Measurements from ENCODE around the gene CIBAR2. TPM values are rescaled to one million over a fixed set of nuclear protein-coding genes. Genes with fewer than 3 reads are reported as not detected.

The CIBAR2 gene
- total RNA-seq, 4 donors from 2014 or later: not detected

DNA sequence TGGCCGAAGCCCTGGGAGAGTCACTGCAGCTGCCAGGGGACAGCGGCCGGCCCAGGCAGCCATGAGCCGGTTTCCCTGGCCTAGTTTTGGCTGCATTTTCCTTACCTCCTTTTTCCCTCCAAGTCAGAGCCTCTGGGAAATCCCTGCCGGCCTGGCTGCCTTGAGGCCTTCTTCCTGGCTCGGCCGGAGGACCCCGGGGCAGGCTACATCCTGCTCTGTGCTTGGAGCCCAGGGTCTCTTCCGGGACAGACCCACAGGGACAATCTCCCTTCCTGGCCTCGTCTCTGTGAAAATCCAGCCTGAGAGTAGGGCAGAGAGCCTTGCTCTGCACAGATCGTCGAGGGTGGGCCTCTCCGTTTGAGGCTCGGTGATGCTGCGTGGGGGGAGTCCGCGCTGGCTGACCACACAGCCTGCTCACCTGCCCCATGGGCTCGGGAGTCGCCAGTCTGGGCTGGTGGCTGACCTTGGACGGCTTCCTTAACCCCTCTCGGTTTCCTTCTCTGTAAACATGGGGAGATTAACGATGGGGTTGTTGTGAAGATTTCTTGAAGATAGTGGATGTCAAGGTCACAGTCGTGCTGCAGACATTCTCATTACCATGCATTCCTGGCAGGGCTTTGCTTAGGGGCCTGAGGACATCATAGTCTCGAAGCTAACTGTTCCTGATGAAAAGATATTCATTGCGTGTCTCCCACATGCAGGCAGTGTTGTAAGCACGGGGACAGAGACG lies 34.8 kb upstream of the CIBAR2 start:
- no peaks in the 10 kb centered on the region for H3K9me3 ChIP-seq
- DNase-seq: no peak
- H3K27ac ChIP-seq: peak overlapping the region in 2 of 4 donors; percentile 55 to 57
- TF ChIP-seq, protein P1, sequence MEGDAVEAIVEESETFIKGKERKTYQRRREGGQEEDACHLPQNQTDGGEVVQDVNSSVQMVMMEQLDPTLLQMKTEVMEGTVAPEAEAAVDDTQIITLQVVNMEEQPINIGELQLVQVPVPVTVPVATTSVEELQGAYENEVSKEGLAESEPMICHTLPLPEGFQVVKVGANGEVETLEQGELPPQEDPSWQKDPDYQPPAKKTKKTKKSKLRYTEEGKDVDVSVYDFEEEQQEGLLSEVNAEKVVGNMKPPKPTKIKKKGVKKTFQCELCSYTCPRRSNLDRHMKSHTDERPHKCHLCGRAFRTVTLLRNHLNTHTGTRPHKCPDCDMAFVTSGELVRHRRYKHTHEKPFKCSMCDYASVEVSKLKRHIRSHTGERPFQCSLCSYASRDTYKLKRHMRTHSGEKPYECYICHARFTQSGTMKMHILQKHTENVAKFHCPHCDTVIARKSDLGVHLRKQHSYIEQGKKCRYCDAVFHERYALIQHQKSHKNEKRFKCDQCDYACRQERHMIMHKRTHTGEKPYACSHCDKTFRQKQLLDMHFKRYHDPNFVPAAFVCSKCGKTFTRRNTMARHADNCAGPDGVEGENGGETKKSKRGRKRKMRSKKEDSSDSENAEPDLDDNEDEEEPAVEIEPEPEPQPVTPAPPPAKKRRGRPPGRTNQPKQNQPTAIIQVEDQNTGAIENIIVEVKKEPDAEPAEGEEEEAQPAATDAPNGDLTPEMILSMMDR (IDR thresholded peaks at IDR 0.05): no peak
- no peak for TF ChIP-seq POLR2A (IDR thresholded peaks at IDR 0.05)
- H3K36me3 ChIP-seq: no peaks in the 10 kb centered on the region
- H3K27me3 ChIP-seq: no peaks in the 10 kb centered on the region
- peaks cover 0 to 10% (median 0%) of the 10 kb centered on the region in 4 donors for H3K4me1 ChIP-seq
- no peak overlapping the region for H3K4me3 ChIP-seq

DNA sequence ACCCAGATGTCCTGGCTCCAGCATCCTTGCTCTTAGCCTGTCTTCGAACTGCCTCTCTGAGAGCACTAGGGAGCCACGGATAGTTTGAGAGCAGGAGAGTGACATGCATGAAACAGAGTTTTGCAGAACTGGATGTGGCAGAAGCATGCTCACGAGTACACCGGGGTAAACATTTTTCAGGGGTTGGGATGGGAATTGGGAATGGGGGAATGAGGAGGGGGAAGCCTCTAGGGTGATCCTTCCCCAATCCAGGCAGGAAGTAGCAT lies 34.2 kb upstream of the CIBAR2 start:
- DNase-seq: no peak

DNA sequence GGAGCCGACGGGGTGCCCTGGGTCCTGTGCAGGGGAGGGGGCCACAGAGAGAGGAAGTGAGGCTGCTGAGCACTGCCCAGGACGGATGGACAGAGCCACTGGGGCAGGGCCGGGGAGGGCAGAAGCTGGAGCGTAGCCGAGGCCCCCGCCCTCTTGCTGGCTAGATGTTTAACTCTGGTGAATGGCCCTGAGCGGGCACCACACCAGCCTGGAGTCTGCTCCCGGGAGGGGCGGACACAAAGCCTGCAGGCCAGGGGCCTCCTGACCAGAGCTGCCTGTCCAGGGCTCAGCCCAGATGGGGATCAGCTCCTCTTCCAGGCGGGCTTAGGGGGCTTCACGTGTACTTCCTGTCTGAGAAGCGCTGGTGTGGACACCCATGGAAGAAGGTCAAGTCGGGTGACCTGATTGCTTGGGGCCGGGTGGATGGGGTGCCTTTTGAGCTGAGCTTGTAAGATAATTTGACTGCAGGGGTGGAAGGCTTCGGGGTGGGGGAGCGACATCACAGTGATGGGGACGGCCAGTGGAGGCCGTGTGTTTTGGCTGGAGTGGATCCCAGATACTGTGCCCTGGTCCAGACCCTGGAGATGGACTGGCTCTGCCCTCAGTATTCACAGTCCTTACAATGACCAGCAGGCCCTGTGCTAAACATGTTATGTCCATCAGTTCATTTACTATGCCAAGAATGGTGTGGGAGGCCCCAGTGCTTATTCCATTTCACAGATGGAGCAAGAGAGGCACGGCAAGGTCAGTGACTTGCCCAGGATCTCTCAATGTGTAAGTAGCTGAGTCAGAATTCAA lies 33.7 kb upstream of the CIBAR2 start:
- no peaks in the 10 kb centered on the region for H3K9me3 ChIP-seq
- no peak for DNase-seq
- TF ChIP-seq, protein P1 (IDR thresholded peaks at IDR 0.05): no peak
- no peak for TF ChIP-seq POLR2A (IDR thresholded peaks at IDR 0.05)
- H3K27me3 ChIP-seq: no peaks in the 10 kb centered on the region
- no peak overlapping the region for H3K4me3 ChIP-seq
- H3K27ac ChIP-seq: no peak overlapping the region
- no peaks in the 10 kb centered on the region for H3K4me1 ChIP-seq
- H3K36me3 ChIP-seq: no peaks in the 10 kb centered on the region

More for the DNA sequence above, 34.2 kb upstream of the CIBAR2 start:
- Histone ChIP-seq H3K4me1 (peaks cover 0 to 4% (median 0%) of the 10 kb centered on the region in 4 donors), H3K9me3 (no peaks in the 10 kb centered on the region), H3K27me3 (no peaks in the 10 kb centered on the region), H3K27ac (peak overlapping the region in 1 of 4 donors; percentile 57), H3K4me3 (no peak overlapping the region), H3K36me3 (no peaks in the 10 kb centered on the region)
- no peak for TF ChIP-seq POLR2A (IDR thresholded peaks at IDR 0.05)
- TF ChIP-seq, protein P1 (IDR thresholded peaks at IDR 0.05): no peak

DNA sequence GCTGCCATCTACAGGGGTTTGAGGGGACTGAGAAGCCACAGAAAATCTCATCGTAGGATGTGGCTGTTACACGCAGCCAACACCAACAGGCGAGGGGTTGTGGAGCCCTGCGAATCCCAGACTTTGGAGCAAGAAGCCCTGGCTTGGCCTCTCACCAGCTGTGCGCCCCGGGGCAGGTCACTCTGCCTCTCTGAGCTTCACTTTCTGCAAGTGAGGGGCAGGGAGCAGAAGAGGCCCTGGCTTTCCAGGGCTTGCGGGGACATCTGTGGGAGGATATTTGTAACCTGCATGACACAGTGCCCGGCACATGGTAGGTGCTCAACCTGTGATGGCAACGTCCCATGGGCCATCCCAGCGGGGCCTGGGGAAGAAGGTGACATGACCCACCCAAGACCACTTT lies 32.9 kb upstream of the CIBAR2 start:
- H3K4me3 ChIP-seq: no peak overlapping the region
- no peak overlapping the region for H3K27ac ChIP-seq
- TF ChIP-seq, protein P1 (IDR thresholded peaks at IDR 0.05): no peak
- no peak for TF ChIP-seq POLR2A (IDR thresholded peaks at IDR 0.05)
- no peaks in the 10 kb centered on the region for H3K27me3 ChIP-seq
- H3K9me3 ChIP-seq: no peaks in the 10 kb centered on the region
- no peak for DNase-seq
- H3K4me1 ChIP-seq: no peaks in the 10 kb centered on the region
- no peaks in the 10 kb centered on the region for H3K36me3 ChIP-seq

DNA sequence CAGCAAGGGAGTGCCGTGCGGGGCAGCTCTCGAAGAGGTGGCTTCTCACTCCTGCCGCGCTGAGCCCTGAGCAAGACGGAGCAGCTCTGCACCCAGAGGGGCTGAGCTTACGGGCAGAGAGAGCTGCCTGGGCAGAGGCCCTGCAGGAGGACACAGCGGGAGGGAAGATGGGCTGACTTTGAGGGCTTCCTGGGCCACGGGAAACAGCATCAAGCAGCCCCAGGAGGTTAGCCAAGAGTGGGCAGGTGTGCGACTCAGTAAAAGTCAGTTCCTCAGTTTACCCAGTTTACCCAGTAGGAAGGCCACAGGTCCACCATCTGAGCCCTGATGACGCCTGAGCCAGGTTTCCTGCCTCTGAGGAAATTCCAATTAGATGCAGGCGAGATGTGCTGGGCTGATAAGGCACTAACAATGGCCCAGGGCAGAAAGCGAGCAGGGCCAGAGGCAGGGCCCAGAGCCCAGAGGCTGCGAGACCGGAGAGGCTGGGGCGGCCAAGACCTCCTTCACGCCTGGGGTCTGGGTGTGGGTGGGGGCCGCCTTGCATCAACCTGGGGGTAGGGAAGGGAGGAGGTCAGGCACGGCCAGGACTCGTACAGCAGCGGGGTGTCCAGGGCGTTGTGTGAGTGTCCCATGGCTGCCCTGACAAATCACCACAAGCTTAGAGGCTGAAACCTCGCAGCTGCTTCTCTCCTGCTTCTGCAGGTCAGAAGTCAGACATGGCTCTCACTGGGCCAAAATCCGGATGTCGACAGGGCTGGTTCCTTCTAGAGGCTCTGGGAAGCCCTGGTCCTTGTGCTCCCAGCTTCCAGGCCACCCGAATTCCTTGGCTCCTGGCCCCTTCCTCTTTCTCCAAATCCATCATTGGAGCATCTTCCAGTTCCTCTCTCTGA lies 32.0 kb upstream of the CIBAR2 start:
- H3K4me1 ChIP-seq: no peaks in the 10 kb centered on the region
- no peak overlapping the region for H3K4me3 ChIP-seq
- no peaks in the 10 kb centered on the region for H3K27me3 ChIP-seq
- no peaks in the 10 kb centered on the region for H3K9me3 ChIP-seq
- no peak for DNase-seq
- TF ChIP-seq POLR2A (IDR thresholded peaks at IDR 0.05): no peak
- TF ChIP-seq, protein P1 (IDR thresholded peaks at IDR 0.05): no peak
- peak overlapping the region in 1 of 4 donors; percentile 25 for H3K27ac ChIP-seq
- H3K36me3 ChIP-seq: no peaks in the 10 kb centered on the region

Data from Peyer's patch (tissue), 4 donors.